Caco-2 (cell line): ENCODE results near the gene TGM1. TPM values are rescaled to one million over a fixed set of nuclear protein-coding genes. Genes with fewer than 3 reads are reported as not detected.

ENCODE experiments used
- BruUV-seq: library from RNA; stranded (reverse); fragments of 400-500 nt; replicated peaks from 2 replicates; lab custom pipeline; 2021; lab: Mats Ljungman, UMichigan
- CTCF ChIA-PET: fragments of 300-600 bp; sonication (Branson Sonifier 250); formaldehyde crosslinking; loops from one replicate; lab custom pipeline; 2022; ENCODE audit warnings: antibody characterized with exemption; lab: Charles Lee
- POLR2A ChIA-PET: fragments of 300-600 bp; sonication (Branson Sonifier 250); formaldehyde crosslinking; loops from one replicate; lab custom pipeline; 2022; ENCODE audit warnings: antibody characterized with exemption; lab: Charles Lee
- DNase-seq, 2 experiments: peaks; one replicate each; pipeline versions ENCODE4 v3.0.0 to v3.0.0-alpha.2; 2020 to 2022
- H3K27me3 ChIP-seq: replicated peaks from 2 replicates; pipeline ENCODE4 v1.6.0; 2011; ENCODE audit warnings: low read length; ENCODE audit not compliant: control insufficient read depth, insufficient read depth
- H3K36me3 ChIP-seq: 2 replicates; pipeline ENCODE4 v1.5.1; 2011; ENCODE audit warnings: low read length; ENCODE audit not compliant: control insufficient read depth, insufficient read depth
- H3K4me1 ChIP-seq: fragments of 250-450 bp; sonication (Bioruptor Pico); 2 replicates; pipeline ENCODE4 v1.5.1; 2020; ENCODE audit warnings: mild to moderate bottlenecking
- H3K4me3 ChIP-seq: 2 replicates; pipeline ENCODE4 v1.5.1; 2011; ENCODE audit warnings: low read depth, mild to moderate bottlenecking, control low read depth, low read length
- H3K9me3 ChIP-seq: fragments of 250-450 bp; sonication (Bioruptor Pico); 2 replicates; pipeline ENCODE4 v1.5.1; 2020; ENCODE audit warnings: mild to moderate bottlenecking, moderate library complexity
- H3K27ac Mint-ChIP-seq: one replicate; pipeline ENCODE4 v1.8.0; 2022; ENCODE audit warnings: mixed read lengths; ENCODE audit not compliant: unreplicated experiment
- H3K27me3 Mint-ChIP-seq: one replicate; pipeline ENCODE4 v1.8.0; 2022; ENCODE audit warnings: mixed read lengths; ENCODE audit not compliant: insufficient read depth, unreplicated experiment
- H3K36me3 Mint-ChIP-seq: one replicate; pipeline ENCODE4 v1.8.0; 2022; ENCODE audit warnings: mild to moderate bottlenecking, mixed read lengths; ENCODE audit not compliant: insufficient read depth, unreplicated experiment
- H3K4me1 Mint-ChIP-seq: one replicate; pipeline ENCODE4 v1.8.0; 2022; ENCODE audit warnings: low read depth, mixed read lengths; ENCODE audit not compliant: unreplicated experiment
- H3K4me3 Mint-ChIP-seq: one replicate; pipeline ENCODE4 v1.8.0; 2022; ENCODE audit warnings: mild to moderate bottlenecking, moderate library complexity, mixed read lengths; ENCODE audit not compliant: unreplicated experiment
- H3K9me3 Mint-ChIP-seq: one replicate; pipeline ENCODE4 v1.8.0; 2022; ENCODE audit warnings: mixed read lengths; ENCODE audit not compliant: unreplicated experiment
- intact Hi-C: fragments of 100-400 bp; cut with micrococcal nuclease; formaldehyde crosslinking; loops from one replicate; pipeline ENCODE4 v1.10.0; 2022; ENCODE audit not compliant: unreplicated experiment
- total RNA-seq: library from RNA; stranded (reverse); gene quantifications from 2 replicates; pipeline ENCODE4 v1.2.3, GENCODE V29; 2022
- TF ChIP-seq, protein P1 (sequence below), 2 experiments: fragments of 200-600 bp in 1 of 2; IDR thresholded peaks; 1 replicate in 1 of 2; 2 replicates in 1 of 2; pipeline versions ENCODE4 v1.5.1 to v1.8.0; 2011 to 2022; ENCODE audit warnings: antibody characterized with exemption in 1 of 2, control low read depth in 1 of 2, inconsistent platforms in 1 of 2, low read depth in 1 of 2, low read length in 1 of 2, mild to moderate bottlenecking in 1 of 2, moderate library complexity in 1 of 2; ENCODE audit not compliant: insufficient read depth in 1 of 2, severe bottlenecking in 1 of 2, unreplicated experiment in 1 of 2

TGM1 gene
- total RNA-seq, 1 experiment from 2014 or later, result 5.9 TPM

DNA sequence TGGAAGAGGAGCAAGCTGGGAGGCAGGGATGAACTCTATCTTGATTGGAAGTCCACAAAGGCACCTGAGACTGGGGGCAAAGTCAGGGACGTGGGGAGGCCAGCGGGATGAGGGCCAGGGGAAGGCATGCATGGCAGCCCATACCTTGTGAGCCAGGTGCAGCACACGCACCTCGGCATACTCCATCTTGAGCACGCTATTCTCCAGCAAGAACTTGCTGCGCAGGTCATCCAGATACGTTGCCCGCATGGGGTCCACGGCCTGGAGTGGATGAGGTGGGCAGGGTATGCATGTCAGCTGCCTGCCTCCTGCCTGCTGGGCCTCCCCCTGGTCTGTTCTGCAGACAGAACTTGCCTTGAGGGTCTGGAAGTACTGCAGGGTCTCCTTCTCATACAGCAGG, 4.5 kb upstream of the TGM1 start:
- Mint-ChIP-seq H3K4me3 (no peak overlapping the region), H3K4me1 (peaks cover 10% of the 10 kb centered on the region), H3K36me3 (peaks cover 6% of the 10 kb centered on the region), H3K27me3 (no peaks in the 10 kb centered on the region), H3K27ac (no peak overlapping the region), H3K9me3 (no peaks in the 10 kb centered on the region)
- H3K27me3 ChIP-seq, result no peaks in the 10 kb centered on the region
- intact Hi-C loops, result no loop called here
- ChIA-PET CTCF (no interaction called here), POLR2A (interaction anchor here (0.6 kb wide), 4 partner anchors 32 to 174 kb away, joined by 3 to 4 read pairs (median 4); partner anchors contain the start of gene NOP9)
- H3K4me3 ChIP-seq, result no peak overlapping the region
- H3K4me1 ChIP-seq, result peaks cover 17% of the 10 kb centered on the region
- no peaks in the 10 kb centered on the region for H3K36me3 ChIP-seq
- no peaks in the 10 kb centered on the region for H3K9me3 ChIP-seq
- no TSS peak for BruUV-seq
- no peak for DNase-seq
- TF ChIP-seq, protein P1, sequence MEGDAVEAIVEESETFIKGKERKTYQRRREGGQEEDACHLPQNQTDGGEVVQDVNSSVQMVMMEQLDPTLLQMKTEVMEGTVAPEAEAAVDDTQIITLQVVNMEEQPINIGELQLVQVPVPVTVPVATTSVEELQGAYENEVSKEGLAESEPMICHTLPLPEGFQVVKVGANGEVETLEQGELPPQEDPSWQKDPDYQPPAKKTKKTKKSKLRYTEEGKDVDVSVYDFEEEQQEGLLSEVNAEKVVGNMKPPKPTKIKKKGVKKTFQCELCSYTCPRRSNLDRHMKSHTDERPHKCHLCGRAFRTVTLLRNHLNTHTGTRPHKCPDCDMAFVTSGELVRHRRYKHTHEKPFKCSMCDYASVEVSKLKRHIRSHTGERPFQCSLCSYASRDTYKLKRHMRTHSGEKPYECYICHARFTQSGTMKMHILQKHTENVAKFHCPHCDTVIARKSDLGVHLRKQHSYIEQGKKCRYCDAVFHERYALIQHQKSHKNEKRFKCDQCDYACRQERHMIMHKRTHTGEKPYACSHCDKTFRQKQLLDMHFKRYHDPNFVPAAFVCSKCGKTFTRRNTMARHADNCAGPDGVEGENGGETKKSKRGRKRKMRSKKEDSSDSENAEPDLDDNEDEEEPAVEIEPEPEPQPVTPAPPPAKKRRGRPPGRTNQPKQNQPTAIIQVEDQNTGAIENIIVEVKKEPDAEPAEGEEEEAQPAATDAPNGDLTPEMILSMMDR (IDR thresholded peaks at IDR 0.05; ENCODE audit: insufficient read depth in 1 of 2, low read depth in 1 of 2, low read length in 1 of 2, severe bottlenecking in 1 of 2, unreplicated experiment in 1 of 2), result no peak

DNA sequence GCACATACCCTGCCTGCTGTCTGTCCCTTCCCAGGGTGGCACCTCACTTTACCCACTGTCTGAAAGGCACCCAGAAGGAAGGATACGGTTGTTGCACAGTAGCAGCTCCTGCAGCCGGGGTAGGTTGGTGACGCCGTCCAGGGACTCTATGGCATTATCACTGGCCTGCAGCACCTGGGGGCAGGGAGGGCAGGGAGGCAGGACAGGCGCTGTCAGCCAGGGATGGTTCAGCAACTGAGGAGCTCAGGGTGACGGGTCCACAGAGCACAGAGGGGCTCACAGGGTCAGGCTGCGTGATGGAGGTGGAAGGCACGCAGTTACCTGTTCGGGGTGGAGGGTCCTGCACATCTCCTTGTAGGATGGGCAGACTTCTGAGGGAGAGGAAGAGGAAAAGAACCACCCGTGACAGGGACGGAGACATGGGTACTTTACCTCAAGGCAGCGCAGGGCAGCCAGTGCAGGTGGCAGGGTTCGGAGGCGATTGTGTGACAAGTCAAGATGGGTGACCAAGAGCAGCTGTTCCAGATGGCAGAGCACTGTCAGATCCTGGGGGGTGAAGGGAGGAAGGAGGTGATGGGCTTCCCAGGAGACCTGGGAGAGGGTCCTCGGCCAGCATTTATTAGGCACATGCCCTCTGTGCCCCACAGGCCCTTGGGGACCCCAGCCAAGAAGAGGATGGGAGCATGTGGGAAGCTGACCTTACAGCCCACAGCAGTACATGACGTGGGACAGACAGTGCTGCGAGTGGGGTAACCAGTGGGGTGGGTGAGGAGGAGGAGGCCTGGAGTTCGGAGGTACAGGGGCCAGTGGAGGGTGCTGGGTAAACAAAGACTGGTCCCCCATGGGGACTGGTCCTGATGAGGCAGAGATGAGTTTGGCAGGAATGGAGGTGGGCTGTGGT, 3.6 kb upstream of the TGM1 start:
- Histone ChIP-seq H3K27me3 (no peaks in the 10 kb centered on the region), H3K36me3 (no peaks in the 10 kb centered on the region), H3K4me3 (no peak overlapping the region), H3K9me3 (no peaks in the 10 kb centered on the region), H3K4me1 (peaks cover 12% of the 10 kb centered on the region; the same call in 1 of the 2 replicates)
- Mint-ChIP-seq H3K4me3 (no peak overlapping the region), H3K36me3 (peaks cover 6% of the 10 kb centered on the region), H3K9me3 (no peaks in the 10 kb centered on the region), H3K4me1 (peaks cover under 1% of the 10 kb centered on the region), H3K27ac (peak overlapping the region; percentile 17), H3K27me3 (no peaks in the 10 kb centered on the region)
- CTCF ChIA-PET, result no interaction called here
- TF ChIP-seq, protein P1 (IDR thresholded peaks at IDR 0.05; ENCODE audit: insufficient read depth in 1 of 2, low read depth in 1 of 2, low read length in 1 of 2, severe bottlenecking in 1 of 2, unreplicated experiment in 1 of 2), result no peak
- intact Hi-C loops, result no loop called here
- no TSS peak for BruUV-seq
- POLR2A ChIA-PET, result no interaction called here
- no peak for DNase-seq

DNA sequence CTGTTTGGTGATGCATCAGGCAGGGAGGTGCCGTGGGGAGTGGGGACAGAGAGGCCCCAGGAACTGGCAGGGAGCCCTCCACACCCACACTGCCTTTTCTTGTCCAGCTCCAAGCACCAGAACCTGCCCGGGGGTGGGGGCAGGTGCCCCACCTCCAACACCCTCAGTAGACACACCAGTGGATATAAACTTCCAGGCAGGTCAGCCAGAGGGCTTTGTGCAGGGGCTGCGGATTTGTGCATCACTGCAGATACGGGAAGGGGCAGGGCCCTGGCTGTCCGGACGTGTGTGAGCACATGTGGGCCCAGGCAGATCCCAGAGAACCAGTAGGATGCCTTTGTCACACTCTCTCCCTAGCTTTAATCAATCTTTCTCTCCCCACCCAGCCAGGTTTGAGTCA, 1.3 kb upstream of the TGM1 start:
- TF ChIP-seq, protein P1 (IDR thresholded peaks at IDR 0.05; ENCODE audit: insufficient read depth in 1 of 2, low read depth in 1 of 2, low read length in 1 of 2, severe bottlenecking in 1 of 2, unreplicated experiment in 1 of 2), result no peak
- no peak overlapping the region for H3K4me3 ChIP-seq
- ChIA-PET POLR2A (interaction anchor here (1.8 kb wide), 1 partner anchor 22 kb away, joined by 5 read pairs; the partner anchor contains the start of gene TINF2), CTCF (interaction anchor here (1.1 kb wide), 1 partner anchor 21 kb away, joined by 3 read pairs; the partner anchor contains the start of gene TINF2)
- Mint-ChIP-seq H3K4me3 (no peak overlapping the region), H3K9me3 (no peaks in the 10 kb centered on the region), H3K27me3 (no peaks in the 10 kb centered on the region), H3K4me1 (no peaks in the 10 kb centered on the region), H3K27ac (peak overlapping the region; percentile 50), H3K36me3 (peaks cover 6% of the 10 kb centered on the region)
- intact Hi-C loops, result no loop called here
- no peaks in the 10 kb centered on the region for H3K9me3 ChIP-seq
- DNase-seq, result no peak
- no peaks in the 10 kb centered on the region for H3K27me3 ChIP-seq
- H3K36me3 ChIP-seq, result no peaks in the 10 kb centered on the region
- no TSS peak for BruUV-seq
- peaks cover 12% of the 10 kb centered on the region; the same call in 1 of the 2 replicates for H3K4me1 ChIP-seq
